Measurements from ENCODE around the gene SUMO4.

- no peak for TF ChIP-seq CTCF (IDR thresholded peaks at IDR 0.05 in 4 of 5, conservative IDR thresholded peaks at IDR 0.05 in 1 of 5)
- TF ChIP-seq POLR2A (IDR thresholded peaks at IDR 0.05): no peak
Observed at GRCh38 chr6:149392093-149392492, 8.0 kb upstream of the SUMO4 start.

All from gastrocnemius medialis (tissue), 4 donors.